ENCODE results near the gene RALGPS1. TPM values are rescaled to one million over a fixed set of nuclear protein-coding genes. Genes with fewer than 3 reads are reported as not detected.

RALGPS1 gene
- polyA plus RNA-seq, 2 of the 4 experiments (the other 2 are of a cell fraction) = 5.0 to 7.9 TPM

GRCh38 chr9:127210851-127211730, 296.5 kb downstream of the RALGPS1 start:
- WGBS (ENCODE audit: missing lambda C conversion rate) = 74% methylated on average over 18 of the region's 20 CpGs
- POLR2A ChIA-PET = no interaction called here
- Histone ChIP-seq H3K4me2 (no peak overlapping the region), H3K4me1 (no peaks in the 10 kb centered on the region), H3K4me3 (no peak overlapping the region), H3K27ac (no peak overlapping the region), H3K9me3 (no peaks in the 10 kb centered on the region)
- CTCF ChIA-PET = interaction anchor here (0.6 to 9.7 kb wide), 20 partner anchors 11 to 315 kb away, joined by 3 to 119 read pairs (median 3); partner anchors contain the start of gene SLC2A8
- DNase-seq (ENCODE audit: low read depth in 1 of 2, low spot score in 1 of 2) (no peak), FAIRE-seq (no peak), ATAC-seq (peak in 1 of 2 experiments; percentile 29; a peak in 2 of 6 replicates)
- no peak for TF ChIP-seq BHLHE40 (IDR thresholded peaks at IDR 0.05; ENCODE audit: low read depth, low read length)
- no peak for TF ChIP-seq REST (IDR thresholded peaks at IDR 0.05)
- TF ChIP-seq SMC3 (IDR thresholded peaks at IDR 0.05) = no peak
- no peak for TF ChIP-seq ZSCAN20 (CRISPR knock-in tag; IDR thresholded peaks at IDR 0.05)
- no peak for TF ChIP-seq RCOR1 (IDR thresholded peaks at IDR 0.05; ENCODE audit: low read depth, low read length)
- no peak for TF ChIP-seq FOSB (CRISPR knock-in tag; IDR thresholded peaks at IDR 0.05)
- TF ChIP-seq TP53 (CRISPR knock-in tag; IDR thresholded peaks at IDR 0.05) = no peak
- no peak for TF ChIP-seq HES2 (IDR thresholded peaks at IDR 0.05)
- TF ChIP-seq PBX3 (IDR thresholded peaks at IDR 0.05) = no peak
- TF ChIP-seq PHF8 (IDR thresholded peaks at IDR 0.05; ENCODE audit: borderline replicate concordance, low read depth) = no peak
- no peak for TF ChIP-seq HEYL (CRISPR knock-in tag; IDR thresholded peaks at IDR 0.05)
- TF ChIP-seq RFX5 (IDR thresholded peaks at IDR 0.05) = no peak
- TF ChIP-seq HMGXB4 (CRISPR knock-in tag; IDR thresholded peaks at IDR 0.05; ENCODE audit: borderline replicate concordance) = no peak
- no peak for TF ChIP-seq KDM5A (IDR thresholded peaks at IDR 0.05)
- TF ChIP-seq TFCP2L1 (CRISPR knock-in tag; IDR thresholded peaks at IDR 0.05) = no peak
- no peak for TF ChIP-seq FOXS1 (CRISPR knock-in tag; IDR thresholded peaks at IDR 0.05)
- TF ChIP-seq NR3C1 (IDR thresholded peaks at IDR 0.05) = no peak
- no peak for TF ChIP-seq RARB (CRISPR knock-in tag; IDR thresholded peaks at IDR 0.05)
- no peak for TF ChIP-seq ESRRA (IDR thresholded peaks at IDR 0.05; ENCODE audit: borderline replicate concordance, low read length)
- TF ChIP-seq JUNB (IDR thresholded peaks at IDR 0.05) = no peak

Data from A549 (cell line).